Lung microvascular endothelial cell (primary cell): ENCODE measurements around the gene NFIA. TPM values are rescaled to one million over a fixed set of nuclear protein-coding genes. Genes with fewer than 3 reads are reported as not detected.

Experiments used
- DNase-seq, 2 donors: peaks; one replicate each; pipeline versions ENCODE4 v3.0.0 to v3.0.0-alpha.2; 2010; ENCODE audit warnings: low read depth in 2 of 2
- total RNA-seq: library from RNA; depleted of rRNA; stranded (reverse); fragments of >200 nt; gene quantifications from 2 replicates; pipeline ENCODE4 v1.2.1, GENCODE V29; 2014

NFIA gene
- total RNA-seq, 1 donor from 2014 or later, result 14.3 TPM

- DNase-seq, result peak in 1 of 2 donors; percentile 92
Measured at GRCh38 chr1:61182049-61182448, 99.7 kb downstream of the NFIA start.

- DNase-seq, result no peak
Measured at GRCh38 chr1:61182480-61182879, 100.1 kb downstream of the NFIA start.

GRCh38 chr1:61183471-61184039 is 101.2 kb downstream of the NFIA start:
- peak; percentile 30 to 97 for DNase-seq

DNA sequence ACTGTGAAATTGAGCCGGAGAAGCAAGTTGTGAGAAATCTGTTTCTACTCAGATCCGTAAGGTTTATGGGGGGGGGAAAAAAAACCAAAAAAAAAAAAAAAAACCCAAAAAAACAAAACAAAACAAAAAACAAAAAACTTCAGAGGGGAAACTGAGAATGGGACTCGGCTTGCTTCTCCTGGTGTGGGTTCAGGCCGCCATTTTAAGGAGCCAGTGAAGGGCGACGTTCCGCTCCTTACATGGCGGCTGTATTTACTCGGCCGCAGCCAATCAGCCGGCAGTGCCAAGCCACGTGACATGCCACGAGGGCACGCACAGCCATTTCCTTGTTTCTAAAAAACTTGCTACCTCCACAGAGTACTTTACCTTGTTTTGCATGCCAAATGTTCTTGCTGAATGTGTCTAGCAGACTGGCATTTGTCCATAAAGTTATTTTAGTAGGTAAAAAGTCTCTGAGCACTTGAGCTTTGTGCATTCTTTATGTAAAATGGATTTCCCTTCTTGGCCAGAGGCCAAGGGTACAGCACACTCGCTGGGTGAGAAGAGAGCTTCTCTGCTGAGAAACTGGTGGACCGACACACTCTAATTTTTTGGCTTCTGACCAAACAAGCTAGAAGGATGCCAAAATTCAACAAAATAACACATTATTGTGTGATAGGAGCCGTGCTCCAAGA is 101.8 kb downstream of the NFIA start:
- peak; percentile 94 to 97 for DNase-seq

GRCh38 chr1:61184714-61185106 is 102.3 kb downstream of the NFIA start:
- DNase-seq, result no peak

- no peak for DNase-seq
Measured at GRCh38 chr1:61186753-61187152, 104.4 kb downstream of the NFIA start.

- DNase-seq, result no peak
Measured at GRCh38 chr1:61187352-61188086, 105.2 kb downstream of the NFIA start.

DNA sequence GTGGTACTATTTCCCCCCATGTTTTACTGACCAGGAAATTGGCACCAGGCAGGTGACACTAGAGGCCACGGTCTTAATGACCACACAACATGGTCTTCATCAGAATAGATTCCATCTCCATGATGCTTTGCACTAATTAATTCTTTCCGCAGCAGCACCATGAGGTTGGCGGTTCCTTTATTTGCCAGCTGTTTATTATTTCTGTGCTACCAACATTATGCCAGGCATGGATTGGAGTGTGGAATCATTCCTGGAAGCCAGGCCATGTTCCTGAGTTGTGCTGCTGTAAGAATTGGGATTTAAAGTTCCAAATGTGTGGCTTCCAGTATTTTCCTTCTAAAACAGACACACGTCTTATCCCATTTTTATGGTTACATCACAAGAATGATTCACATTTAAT is 107.8 kb downstream of the NFIA start:
- DNase-seq, result no peak

DNA sequence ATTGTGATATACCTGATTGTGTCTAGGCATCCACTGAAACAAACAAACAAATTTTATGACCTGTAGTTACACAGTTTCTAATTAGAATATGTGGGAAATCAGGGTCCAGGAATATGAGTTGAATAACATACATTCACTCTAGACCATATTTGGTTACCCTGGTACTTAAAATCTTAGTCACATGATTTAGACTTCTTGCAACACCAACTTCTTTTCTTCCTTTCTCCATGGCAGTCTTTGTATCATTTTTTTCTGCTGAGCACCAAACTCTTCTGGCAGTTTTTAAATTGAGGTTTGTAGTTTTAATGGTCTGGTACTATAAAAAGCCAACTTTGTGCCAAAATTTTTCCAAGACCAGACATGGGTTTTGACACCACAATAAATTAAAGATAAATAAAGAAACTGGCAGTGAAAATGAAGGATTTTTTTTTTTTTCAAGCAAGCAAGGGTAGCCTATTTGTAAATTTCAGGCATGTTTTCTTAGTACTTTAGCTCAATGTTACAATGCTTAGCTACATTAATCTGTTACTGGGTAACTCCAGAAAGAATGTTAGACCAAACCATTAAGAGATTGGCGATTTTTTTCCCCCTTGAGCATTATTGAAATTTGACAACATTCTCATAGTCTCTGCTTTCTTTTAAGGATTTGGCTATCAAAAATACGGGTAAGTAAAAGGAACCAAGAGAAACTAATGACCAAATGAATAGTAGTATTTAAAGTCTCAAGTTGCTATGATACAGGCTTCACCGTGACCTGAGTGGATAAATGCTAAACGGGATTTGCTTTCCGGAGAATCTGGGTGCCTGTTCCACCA is 108.5 kb downstream of the NFIA start:
- DNase-seq, result no peak

- DNase-seq, result no peak
Measured at GRCh38 chr1:61191433-61191720, 109.0 kb downstream of the NFIA start.

GRCh38 chr1:61192663-61193330 is 110.4 kb downstream of the NFIA start:
- DNase-seq, result peak in 1 of 2 donors; percentile 89

- DNase-seq, result no peak
Measured at GRCh38 chr1:61193808-61194207, 111.4 kb downstream of the NFIA start.

- DNase-seq, result no peak
Measured at GRCh38 chr1:61198554-61198953, 116.2 kb downstream of the NFIA start.

- DNase-seq, result no peak
Measured at GRCh38 chr1:61201035-61201434, 118.7 kb downstream of the NFIA start.

DNA sequence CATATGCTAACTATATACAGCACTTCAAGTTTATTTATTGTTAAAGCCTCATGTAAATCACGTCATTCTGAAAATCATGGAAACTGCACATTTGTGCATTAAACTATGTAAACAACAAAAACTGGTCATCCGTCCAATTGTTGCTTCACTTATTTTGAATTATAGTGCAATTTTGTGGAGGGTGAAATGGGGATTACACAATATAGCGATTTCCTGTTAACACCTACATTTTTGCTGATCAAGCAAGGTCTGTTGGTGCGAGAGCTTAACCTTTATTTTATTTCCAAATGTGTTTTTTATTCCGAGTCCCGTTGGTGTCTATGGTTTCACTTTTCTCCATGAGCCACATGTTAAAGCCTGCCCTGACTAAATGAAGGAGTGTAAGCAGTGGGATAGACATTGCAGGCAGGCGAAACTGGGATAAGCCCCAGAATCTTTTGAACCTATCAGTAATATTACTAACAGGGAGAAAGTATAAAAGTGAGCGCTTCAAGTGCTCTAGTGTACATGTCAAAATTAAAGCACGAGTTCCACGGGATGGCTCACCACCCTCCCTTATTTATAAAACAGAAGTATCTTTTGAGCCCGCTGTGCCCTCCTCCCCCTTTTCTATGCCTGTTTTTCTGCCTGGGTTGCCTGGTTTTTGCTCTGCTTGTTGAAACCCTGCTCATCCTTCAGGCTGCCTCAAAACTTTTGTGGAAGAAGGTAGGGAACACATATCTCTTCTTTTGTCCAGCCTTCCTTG is 120.7 kb downstream of the NFIA start:
- peak in 1 of 2 donors; percentile 76 for DNase-seq

DNA sequence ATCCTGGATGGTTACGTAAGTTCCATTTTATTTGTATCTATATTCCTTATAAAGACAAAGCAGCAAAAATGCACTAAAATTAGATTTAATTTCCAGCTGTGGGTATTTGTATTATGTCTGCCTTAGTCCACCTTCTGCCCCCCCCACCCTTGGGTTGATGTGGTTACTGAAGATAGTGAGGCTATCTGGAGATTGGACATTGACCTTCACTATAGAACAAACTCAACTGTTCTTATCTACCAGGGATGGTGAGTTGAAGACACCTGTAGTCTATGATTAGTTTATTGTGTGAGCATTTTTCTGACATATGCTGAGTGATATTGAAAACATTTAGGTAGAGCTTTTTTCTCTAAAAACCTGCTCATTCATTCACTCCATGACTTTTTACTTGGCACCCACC is 122.2 kb downstream of the NFIA start:
- no peak for DNase-seq

- DNase-seq, result no peak
Measured at GRCh38 chr1:61207416-61207815, 125.1 kb downstream of the NFIA start.

DNA sequence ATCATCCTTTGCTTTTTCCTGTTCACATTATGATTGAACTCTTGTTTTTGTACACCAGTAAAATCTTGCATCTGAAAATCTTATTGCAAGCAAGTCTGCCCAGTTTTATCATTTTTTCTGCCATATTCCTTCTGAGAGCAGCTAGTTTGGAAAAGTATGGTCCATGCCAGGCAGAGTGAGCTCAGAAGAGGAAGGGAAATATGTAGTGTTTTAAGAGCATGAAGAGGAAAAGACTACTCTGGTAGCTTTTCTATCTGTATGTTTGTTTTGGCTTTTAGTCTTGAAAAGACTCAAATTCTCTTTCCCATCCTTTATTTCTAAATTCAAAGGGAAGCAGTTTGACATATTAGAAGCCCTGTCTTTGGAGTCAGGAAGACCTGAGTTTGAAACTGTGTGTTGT is 125.8 kb downstream of the NFIA start:
- DNase-seq, result peak in 1 of 2 donors; percentile 58

DNA sequence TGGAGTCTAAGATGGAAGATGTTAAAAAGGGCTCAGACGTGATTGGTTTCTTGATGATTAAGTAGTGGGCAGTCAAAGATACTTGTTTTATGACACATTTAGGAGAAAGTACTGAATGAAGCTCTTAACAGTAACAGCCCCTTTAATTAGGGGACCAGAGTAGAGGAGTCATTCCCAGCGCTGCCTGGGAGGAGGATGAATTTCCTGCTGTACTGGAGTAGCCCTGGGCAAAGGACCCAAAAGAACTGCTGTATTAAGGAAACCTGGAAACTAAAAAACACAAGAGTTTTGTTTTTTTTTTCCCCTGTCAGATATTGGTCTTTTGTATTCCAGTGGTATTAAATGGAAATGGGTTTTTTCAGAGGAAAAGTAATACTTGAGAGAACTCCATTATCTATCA is 126.5 kb downstream of the NFIA start:
- DNase-seq, result no peak

DNA sequence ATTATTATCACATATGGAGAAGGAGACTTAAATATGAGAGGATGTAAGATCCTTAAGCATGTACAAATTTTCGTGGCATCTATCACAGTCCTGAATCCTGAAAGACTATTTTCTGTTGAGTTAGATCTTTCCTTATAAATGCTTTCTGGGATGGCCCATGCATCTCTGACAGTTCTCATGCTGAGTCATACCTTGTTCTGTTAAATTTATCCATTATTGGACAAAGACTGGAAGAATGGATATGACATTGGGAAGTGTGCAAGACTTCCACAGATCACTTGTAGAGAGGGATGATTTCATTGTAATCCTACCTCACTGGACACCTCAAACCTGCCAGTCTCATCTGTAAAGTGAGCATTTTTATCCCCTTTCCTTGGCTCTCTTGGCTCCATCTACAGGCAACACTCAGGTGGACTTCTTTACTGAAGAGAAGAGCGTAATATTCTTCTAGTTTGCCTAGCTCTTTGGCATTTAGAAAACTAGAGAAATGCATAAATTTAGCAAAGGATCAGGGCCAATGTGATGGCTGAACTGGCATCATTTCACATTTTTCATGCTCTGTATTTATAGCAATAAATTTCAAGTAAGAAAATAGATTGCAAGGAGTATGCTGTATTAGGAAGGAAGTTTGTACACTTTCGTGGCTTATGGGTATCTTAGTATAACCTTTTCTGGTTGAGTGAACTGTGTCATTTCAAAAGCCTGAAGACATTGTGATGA is 128.2 kb downstream of the NFIA start:
- peak in 1 of 2 donors; percentile 14 for DNase-seq
